Measurements from ENCODE around the gene LRP1. TPM values are rescaled to one million over a fixed set of nuclear protein-coding genes. Genes with fewer than 3 reads are reported as not detected.

The LRP1 gene
- polyA plus RNA-seq, 1 experiment: 117 TPM

DNA sequence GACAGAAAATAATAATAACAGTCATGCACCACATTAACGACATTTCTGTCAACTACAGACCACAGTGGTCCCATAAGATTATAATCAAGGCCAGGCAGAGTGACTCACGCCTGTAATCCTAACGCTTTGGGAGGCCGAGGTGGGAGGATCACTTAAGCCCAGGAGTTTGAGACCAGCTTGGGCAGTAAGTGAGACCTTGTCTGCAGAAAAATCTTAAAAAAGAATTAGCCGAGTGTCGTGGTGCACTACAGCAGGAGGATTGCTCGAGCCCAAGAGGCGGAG lies 30.8 kb upstream of the LRP1 start:
- Histone ChIP-seq H3K4me3 (ENCODE audit: low read depth, low read length) (no peak overlapping the region), H3K27me3 (ENCODE audit: control insufficient read depth, insufficient read depth, low read length) (no peaks in the 10 kb centered on the region), H3K36me3 (ENCODE audit: control insufficient read depth, insufficient read depth, low read length) (peaks cover 44% of the 10 kb centered on the region)
- no peak for DNase-seq (ENCODE audit: low read depth)
- POLR2A ChIA-PET: no interaction called here
- TF ChIP-seq, protein P1, sequence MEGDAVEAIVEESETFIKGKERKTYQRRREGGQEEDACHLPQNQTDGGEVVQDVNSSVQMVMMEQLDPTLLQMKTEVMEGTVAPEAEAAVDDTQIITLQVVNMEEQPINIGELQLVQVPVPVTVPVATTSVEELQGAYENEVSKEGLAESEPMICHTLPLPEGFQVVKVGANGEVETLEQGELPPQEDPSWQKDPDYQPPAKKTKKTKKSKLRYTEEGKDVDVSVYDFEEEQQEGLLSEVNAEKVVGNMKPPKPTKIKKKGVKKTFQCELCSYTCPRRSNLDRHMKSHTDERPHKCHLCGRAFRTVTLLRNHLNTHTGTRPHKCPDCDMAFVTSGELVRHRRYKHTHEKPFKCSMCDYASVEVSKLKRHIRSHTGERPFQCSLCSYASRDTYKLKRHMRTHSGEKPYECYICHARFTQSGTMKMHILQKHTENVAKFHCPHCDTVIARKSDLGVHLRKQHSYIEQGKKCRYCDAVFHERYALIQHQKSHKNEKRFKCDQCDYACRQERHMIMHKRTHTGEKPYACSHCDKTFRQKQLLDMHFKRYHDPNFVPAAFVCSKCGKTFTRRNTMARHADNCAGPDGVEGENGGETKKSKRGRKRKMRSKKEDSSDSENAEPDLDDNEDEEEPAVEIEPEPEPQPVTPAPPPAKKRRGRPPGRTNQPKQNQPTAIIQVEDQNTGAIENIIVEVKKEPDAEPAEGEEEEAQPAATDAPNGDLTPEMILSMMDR (IDR thresholded peaks at IDR 0.05; ENCODE audit: insufficient read depth, low read depth, low read length): no peak
- CTCF ChIA-PET: interaction anchor here (1.4 to 15.6 kb wide), 4 partner anchors 10 to 115 kb away, joined by 3 to 190 read pairs (median 10); partner anchors contain the start of genes NAB2 and STAT6

DNA sequence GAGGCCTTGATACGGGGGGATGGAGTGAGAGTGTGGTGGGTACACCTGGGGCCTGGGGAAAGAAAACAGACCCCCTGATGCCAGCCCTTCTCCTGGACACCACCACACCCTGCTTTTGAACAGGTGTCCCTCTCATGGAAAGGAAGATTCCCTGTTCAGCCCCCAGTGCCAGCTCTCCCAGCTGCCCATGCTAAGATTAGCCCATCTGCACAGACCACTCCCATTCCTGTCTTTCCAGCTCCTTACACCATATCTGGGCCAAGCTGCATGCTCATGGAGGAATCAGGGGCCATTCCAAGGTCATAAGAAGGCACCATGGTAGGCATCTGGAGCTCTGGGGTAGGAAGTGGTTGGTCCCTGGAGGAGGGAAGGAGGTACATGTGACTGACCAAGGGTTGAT lies 29.7 kb upstream of the LRP1 start:
- TF ChIP-seq, protein P1 (IDR thresholded peaks at IDR 0.05; ENCODE audit: insufficient read depth, low read depth, low read length): no peak
- Histone ChIP-seq H3K27me3 (ENCODE audit: control insufficient read depth, insufficient read depth, low read length) (no peaks in the 10 kb centered on the region), H3K36me3 (ENCODE audit: control insufficient read depth, insufficient read depth, low read length) (peaks cover 38% of the 10 kb centered on the region), H3K4me3 (ENCODE audit: low read depth, low read length) (no peak overlapping the region)
- CTCF ChIA-PET: interaction anchor here (0.7 to 15.6 kb wide), 5 partner anchors 10 to 358 kb away, joined by 3 to 190 read pairs (median 7); partner anchors contain the start of genes NAB2 and STAT6
- no peak for DNase-seq (ENCODE audit: low read depth)
- POLR2A ChIA-PET: no interaction called here

DNA sequence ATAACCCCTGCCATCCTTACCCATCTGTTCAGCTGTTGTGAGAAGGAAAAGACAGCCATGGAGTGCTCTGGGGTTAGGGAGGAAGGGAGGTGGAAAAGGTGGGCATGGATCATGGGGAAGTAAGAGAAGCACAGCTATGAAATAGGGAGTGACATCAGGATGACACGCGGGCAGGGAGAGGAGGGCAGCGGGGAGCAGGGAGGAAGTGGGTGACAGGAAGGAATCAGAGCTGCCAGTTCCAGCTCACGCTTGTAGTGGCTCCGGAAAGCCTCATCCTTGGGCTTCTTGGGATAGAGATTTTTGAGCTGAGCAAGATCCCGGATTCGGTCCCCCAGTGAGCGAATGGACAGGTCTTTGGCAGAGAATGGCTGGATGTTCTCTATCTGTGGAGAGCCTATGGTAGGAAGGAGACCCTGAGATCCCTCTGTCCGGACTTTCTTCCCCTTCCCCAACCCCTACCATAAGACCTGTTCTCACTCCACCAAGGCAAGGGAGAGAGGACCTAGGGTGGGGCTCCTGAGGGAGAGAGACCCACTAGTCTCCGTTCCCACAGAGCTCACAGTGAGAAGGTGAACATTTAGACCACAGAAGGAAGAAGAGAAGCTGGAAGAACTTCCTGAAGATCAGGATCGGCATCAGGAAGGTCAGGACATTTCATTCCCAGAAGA lies 29.1 kb upstream of the LRP1 start:
- ChIA-PET POLR2A (no interaction called here), CTCF (interaction anchor here (0.8 to 15.6 kb wide), 4 partner anchors 9 to 30 kb away, joined by 3 to 190 read pairs (median 10); partner anchors contain the start of genes NAB2 and STAT6)
- H3K4me3 ChIP-seq (ENCODE audit: low read depth, low read length): no peak overlapping the region
- H3K27me3 ChIP-seq (ENCODE audit: control insufficient read depth, insufficient read depth, low read length): no peaks in the 10 kb centered on the region
- peaks cover 40% of the 10 kb centered on the region for H3K36me3 ChIP-seq (ENCODE audit: control insufficient read depth, insufficient read depth, low read length)
- TF ChIP-seq, protein P1 (IDR thresholded peaks at IDR 0.05; ENCODE audit: insufficient read depth, low read depth, low read length): no peak
- DNase-seq (ENCODE audit: low read depth): no peak

DNA sequence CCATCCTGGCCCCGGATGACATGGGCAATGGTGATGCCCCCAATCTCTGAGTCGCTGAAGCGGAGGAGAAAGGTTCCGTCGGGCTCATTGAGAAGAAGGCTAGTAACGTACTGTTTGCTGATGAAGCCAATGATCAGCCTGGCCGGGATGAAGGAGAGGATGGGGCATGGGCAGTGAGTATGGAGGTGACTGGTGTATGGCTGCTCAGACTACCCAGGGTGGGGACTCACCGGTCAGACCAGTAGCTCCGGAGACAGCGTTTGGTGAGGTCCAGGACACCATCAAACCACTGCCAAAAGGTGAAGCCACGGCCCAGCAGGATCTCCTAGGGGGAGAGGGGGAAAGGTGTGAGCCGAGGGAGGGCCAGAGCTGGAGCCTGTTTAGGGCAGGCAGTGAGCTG lies 28.5 kb upstream of the LRP1 start:
- no peaks in the 10 kb centered on the region for H3K27me3 ChIP-seq (ENCODE audit: control insufficient read depth, insufficient read depth, low read length)
- peaks cover 41% of the 10 kb centered on the region for H3K36me3 ChIP-seq (ENCODE audit: control insufficient read depth, insufficient read depth, low read length)
- no peak for DNase-seq (ENCODE audit: low read depth)
- CTCF ChIA-PET: interaction anchor here (0.8 to 15.6 kb wide), 3 partner anchors 9 to 31 kb away, joined by 3 to 190 read pairs (median 14); partner anchors contain the start of gene STAT6
- POLR2A ChIA-PET: no interaction called here
- TF ChIP-seq, protein P1 (IDR thresholded peaks at IDR 0.05; ENCODE audit: insufficient read depth, low read depth, low read length): no peak
- no peak overlapping the region for H3K4me3 ChIP-seq (ENCODE audit: low read depth, low read length)

DNA sequence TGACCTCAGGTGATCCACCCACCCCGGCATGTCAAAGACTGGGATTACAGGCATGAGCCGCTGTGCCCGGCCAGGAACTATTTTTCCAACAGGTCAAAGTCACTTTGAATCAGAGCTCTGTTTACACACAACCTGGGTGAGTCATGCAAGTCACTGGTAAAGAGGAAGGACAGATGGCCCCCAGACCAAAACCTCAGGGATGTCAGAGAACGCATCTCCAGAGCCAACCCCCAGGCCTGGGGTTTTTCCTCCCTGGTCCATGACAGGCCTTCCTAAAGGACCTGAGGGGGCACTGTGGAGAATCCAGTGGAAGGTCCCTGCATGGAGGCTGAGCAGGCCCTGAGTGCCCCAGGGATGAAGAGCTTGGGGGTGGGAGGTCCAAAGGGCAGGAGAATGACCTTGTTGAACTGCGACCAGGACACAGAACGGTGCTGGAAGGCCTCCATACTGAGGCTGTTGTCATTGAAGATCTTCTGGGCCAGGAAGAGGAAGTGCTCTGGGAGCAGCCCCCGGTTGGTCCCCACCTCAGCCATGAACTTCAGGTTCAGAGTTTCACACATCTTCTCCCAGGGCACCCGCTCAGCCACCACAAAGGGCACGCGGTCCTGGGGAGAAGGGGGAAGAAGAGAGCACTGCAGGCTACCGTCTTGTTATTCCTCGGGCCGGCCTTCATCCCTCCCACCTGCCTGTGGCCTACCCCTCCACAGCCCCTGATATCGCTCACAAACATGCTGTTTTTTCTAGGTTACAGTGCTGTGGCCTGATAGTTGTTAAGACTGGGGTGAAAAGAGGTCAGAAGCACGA lies 26.2 kb upstream of the LRP1 start:
- CTCF ChIA-PET: interaction anchor here (15.6 kb wide), 1 partner anchor 6 kb away, joined by 190 read pairs; the partner anchor contains the start of gene STAT6
- Histone ChIP-seq H3K36me3 (ENCODE audit: control insufficient read depth, insufficient read depth, low read length) (peaks cover 47% of the 10 kb centered on the region), H3K4me3 (ENCODE audit: low read depth, low read length) (no peak overlapping the region), H3K27me3 (ENCODE audit: control insufficient read depth, insufficient read depth, low read length) (no peaks in the 10 kb centered on the region)
- TF ChIP-seq, protein P1 (IDR thresholded peaks at IDR 0.05; ENCODE audit: insufficient read depth, low read depth, low read length): no peak
- POLR2A ChIA-PET: interaction anchor here (0.6 kb wide), 1 partner anchor 9 kb away, joined by 5 read pairs; the partner anchor contains the start of gene STAT6
- DNase-seq (ENCODE audit: low read depth): no peak
